AG04450 (cell line): ENCODE data around the gene IFIT3. TPM values are rescaled to one million over a fixed set of nuclear protein-coding genes. Genes with fewer than 3 reads are reported as not detected.

Source experiments
- CTCF ChIA-PET: fragments of 300-600, 350-600 bp; formaldehyde crosslinking; extraction: SDS; loops from one replicate; lab custom pipeline; 2022; ENCODE audit warnings: antibody characterized with exemption, inconsistent platforms; lab: Charles Lee
- POLR2A ChIA-PET: fragments of 350-600 bp; formaldehyde crosslinking; extraction: SDS; loops from one replicate; lab custom pipeline; 2021; ENCODE audit warnings: antibody characterized with exemption, inconsistent platforms; lab: Yijun Ruan, JAX
- DNase-seq: peaks from one replicate; pipeline ENCODE4 v3.0.0-alpha.2; 2011; ENCODE audit warnings: low read depth, low spot score
- H3K27ac ChIP-seq: one replicate; pipeline ENCODE4 v1.5.1; 2012; ENCODE audit warnings: low read depth, low read length, control low read depth
- H3K27me3 ChIP-seq: one replicate; pipeline ENCODE4 v1.6.0; 2012; ENCODE audit warnings: low read length; ENCODE audit not compliant: control insufficient read depth, insufficient read depth
- H3K4me3 ChIP-seq: 2 replicates; pipeline ENCODE4 v1.5.1; 2011; ENCODE audit warnings: mild to moderate bottlenecking, low read depth, low read length, control low read depth
- H3K9me3 ChIP-seq: 2 replicates; pipeline ENCODE4 v1.5.1; 2012; ENCODE audit warnings: low read length; ENCODE audit not compliant: control insufficient read depth, insufficient read depth
- polyA plus RNA-seq: library from polyadenylated mRNA; depleted of rRNA; stranded (reverse); fragments of >200 nt; gene quantifications from 2 replicates; pipeline ENCODE4 v1.2.3, GENCODE V29; 2011
- TF ChIP-seq, protein P1 (sequence below): IDR thresholded peaks from 2 replicates; pipeline ENCODE4 v1.5.1; 2011; ENCODE audit warnings: low read depth, low read length, control low read depth, inconsistent platforms

IFIT3 gene
- polyA plus RNA-seq, 1 experiment: 8.7 TPM

GRCh38 chr10:89307269-89307577, 20.6 kb upstream of the IFIT3 start:
- CTCF ChIA-PET: interaction anchor here (0.5 kb wide), 1 partner anchor 298 kb away, joined by 3 read pairs; no protein-coding TSS in a partner anchor

GRCh38 chr10:89308266-89308665, 19.5 kb upstream of the IFIT3 start:
- Histone ChIP-seq H3K27ac (no peak overlapping the region), H3K27me3 (no peaks in the 10 kb centered on the region), H3K9me3 (no peaks in the 10 kb centered on the region), H3K4me3 (no peak overlapping the region)
- ChIA-PET POLR2A (no interaction called here), CTCF (interaction anchor here (1.1 kb wide), 1 partner anchor 61 kb away, joined by 3 read pairs; no protein-coding TSS in a partner anchor)
- DNase-seq: no peak
- TF ChIP-seq, protein P1, sequence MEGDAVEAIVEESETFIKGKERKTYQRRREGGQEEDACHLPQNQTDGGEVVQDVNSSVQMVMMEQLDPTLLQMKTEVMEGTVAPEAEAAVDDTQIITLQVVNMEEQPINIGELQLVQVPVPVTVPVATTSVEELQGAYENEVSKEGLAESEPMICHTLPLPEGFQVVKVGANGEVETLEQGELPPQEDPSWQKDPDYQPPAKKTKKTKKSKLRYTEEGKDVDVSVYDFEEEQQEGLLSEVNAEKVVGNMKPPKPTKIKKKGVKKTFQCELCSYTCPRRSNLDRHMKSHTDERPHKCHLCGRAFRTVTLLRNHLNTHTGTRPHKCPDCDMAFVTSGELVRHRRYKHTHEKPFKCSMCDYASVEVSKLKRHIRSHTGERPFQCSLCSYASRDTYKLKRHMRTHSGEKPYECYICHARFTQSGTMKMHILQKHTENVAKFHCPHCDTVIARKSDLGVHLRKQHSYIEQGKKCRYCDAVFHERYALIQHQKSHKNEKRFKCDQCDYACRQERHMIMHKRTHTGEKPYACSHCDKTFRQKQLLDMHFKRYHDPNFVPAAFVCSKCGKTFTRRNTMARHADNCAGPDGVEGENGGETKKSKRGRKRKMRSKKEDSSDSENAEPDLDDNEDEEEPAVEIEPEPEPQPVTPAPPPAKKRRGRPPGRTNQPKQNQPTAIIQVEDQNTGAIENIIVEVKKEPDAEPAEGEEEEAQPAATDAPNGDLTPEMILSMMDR: no peak

More at GRCh38 chr10:89307269-89307577, 20.6 kb upstream of the IFIT3 start:
- Histone ChIP-seq H3K9me3 (no peaks in the 10 kb centered on the region), H3K27me3 (no peaks in the 10 kb centered on the region), H3K4me3 (no peak overlapping the region), H3K27ac (no peak overlapping the region)
- POLR2A ChIA-PET: no interaction called here
- TF ChIP-seq, protein P1: no peak
- DNase-seq: no peak

GRCh38 chr10:89308736-89309135, 19.1 kb upstream of the IFIT3 start:
- TF ChIP-seq, protein P1: no peak
- no peaks in the 10 kb centered on the region for H3K9me3 ChIP-seq
- no peak overlapping the region for H3K27ac ChIP-seq
- H3K27me3 ChIP-seq: no peaks in the 10 kb centered on the region
- H3K4me3 ChIP-seq: no peak overlapping the region
- ChIA-PET CTCF (interaction anchor here (1.1 kb wide), 1 partner anchor 60 kb away, joined by 3 read pairs; no protein-coding TSS in a partner anchor), POLR2A (no interaction called here)
- DNase-seq: no peak

DNA sequence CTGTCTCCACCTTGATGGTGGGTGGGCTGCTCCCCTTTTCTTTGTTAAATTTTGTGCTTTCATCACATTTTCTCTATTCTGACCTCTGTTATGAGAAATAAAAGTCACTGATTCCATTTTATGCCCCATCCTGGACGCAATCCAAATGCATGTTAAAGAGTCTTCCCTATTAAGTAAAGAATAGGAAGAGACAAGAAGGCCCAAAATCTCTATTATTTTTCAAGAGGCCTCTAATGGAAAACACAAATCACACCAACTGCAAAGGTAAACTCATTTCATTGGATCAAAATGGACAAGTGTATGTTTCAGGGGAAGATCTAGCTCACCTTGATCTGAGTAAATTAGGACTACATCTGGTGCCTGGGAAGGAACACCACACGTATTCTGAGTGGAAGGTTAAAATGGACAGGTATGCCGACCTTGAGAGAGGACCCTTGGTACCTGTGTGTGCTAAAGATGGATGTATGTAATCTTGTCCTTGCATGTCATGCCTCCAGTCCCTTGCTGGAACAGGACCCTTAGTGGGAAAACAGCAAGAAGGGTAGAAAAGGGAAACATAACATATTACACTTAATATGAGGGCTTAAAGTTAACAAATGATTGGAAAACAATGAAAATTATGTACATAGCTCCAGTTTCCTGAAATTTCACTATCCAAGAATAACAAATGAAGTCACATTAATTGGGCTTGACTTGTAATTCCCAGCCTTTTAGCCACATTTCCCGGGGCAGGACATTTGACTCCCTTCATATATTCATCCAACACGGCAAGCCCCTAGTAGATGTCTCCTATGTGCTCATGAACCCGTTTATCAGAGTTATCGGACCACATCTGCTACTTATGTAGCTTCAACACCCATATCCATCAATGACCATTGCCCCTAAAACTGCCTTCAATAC, 18.4 kb upstream of the IFIT3 start:
- CTCF ChIA-PET: interaction anchor here (0.6 to 1.1 kb wide), 2 partner anchors 60 to 61 kb away, joined by 3 read pairs; no protein-coding TSS in a partner anchor
- TF ChIP-seq, protein P1: no peak
- no peak overlapping the region for H3K27ac ChIP-seq
- H3K4me3 ChIP-seq: no peak overlapping the region
- no peaks in the 10 kb centered on the region for H3K9me3 ChIP-seq
- POLR2A ChIA-PET: no interaction called here
- no peak for DNase-seq
- no peaks in the 10 kb centered on the region for H3K27me3 ChIP-seq
